ENCODE results near the gene LSM14A.
A peak's percentile ranks its signal among the peaks of the same experiment; 100 is the strongest.

The LSM14A gene

GRCh38 chr19:34265221-34265650, 92.9 kb downstream of the LSM14A start:
- DNase-seq (ENCODE audit: low read depth), result no peak
- H3K4me3 ChIP-seq (ENCODE audit: low read depth, low read length), result no peak overlapping the region
- no peak for TF ChIP-seq CTCF (IDR thresholded peaks at IDR 0.05; ENCODE audit: insufficient read depth, low read depth, low read length, missing control alignments)

GRCh38 chr19:34269081-34269480, 96.8 kb downstream of the LSM14A start:
- DNase-seq (ENCODE audit: low read depth), result peak; percentile 15
- no peak overlapping the region; the same call in 1 of the 2 replicates for H3K4me3 ChIP-seq (ENCODE audit: low read depth, low read length)
- no peak for TF ChIP-seq CTCF (IDR thresholded peaks at IDR 0.05; ENCODE audit: insufficient read depth, low read depth, low read length, missing control alignments)

GRCh38 chr19:34269489-34269888, 97.2 kb downstream of the LSM14A start:
- peak; percentile 18 for DNase-seq (ENCODE audit: low read depth)
- TF ChIP-seq CTCF (IDR thresholded peaks at IDR 0.05; ENCODE audit: insufficient read depth, low read depth, low read length, missing control alignments), result no peak
- peak overlapping the region; percentile 50 for H3K4me3 ChIP-seq (ENCODE audit: low read depth, low read length)

GRCh38 chr19:34269968-34270621, 97.8 kb downstream of the LSM14A start:
- peak overlapping the region; percentile 50 for H3K4me3 ChIP-seq (ENCODE audit: low read depth, low read length)
- TF ChIP-seq CTCF (IDR thresholded peaks at IDR 0.05; ENCODE audit: insufficient read depth, low read depth, low read length, missing control alignments), result no peak
- peak; percentile 88 for DNase-seq (ENCODE audit: low read depth)

GRCh38 chr19:34273121-34273520, 100.8 kb downstream of the LSM14A start:
- H3K4me3 ChIP-seq (ENCODE audit: low read depth, low read length), result no peak overlapping the region
- DNase-seq (ENCODE audit: low read depth), result no peak
- no peak for TF ChIP-seq CTCF (IDR thresholded peaks at IDR 0.05; ENCODE audit: insufficient read depth, low read depth, low read length, missing control alignments)

GRCh38 chr19:34274284-34274826, 102.1 kb downstream of the LSM14A start:
- no peak overlapping the region for H3K4me3 ChIP-seq (ENCODE audit: low read depth, low read length)
- no peak for DNase-seq (ENCODE audit: low read depth)
- TF ChIP-seq CTCF (IDR thresholded peaks at IDR 0.05; ENCODE audit: insufficient read depth, low read depth, low read length, missing control alignments), result no peak
